Measurements from ENCODE around the gene FBXL19. TPM values are rescaled to one million over a fixed set of nuclear protein-coding genes. Genes with fewer than 3 reads are reported as not detected.

The FBXL19 gene
- total RNA-seq, 1 donor from 2014 or later = 24.3 TPM

- peak overlapping the region; percentile 60 for H3K27ac Mint-ChIP-seq (ENCODE audit: unreplicated experiment)
- no peaks in the 10 kb centered on the region for H3K27me3 Mint-ChIP-seq (ENCODE audit: unreplicated experiment)
- TF ChIP-seq, protein P1, sequence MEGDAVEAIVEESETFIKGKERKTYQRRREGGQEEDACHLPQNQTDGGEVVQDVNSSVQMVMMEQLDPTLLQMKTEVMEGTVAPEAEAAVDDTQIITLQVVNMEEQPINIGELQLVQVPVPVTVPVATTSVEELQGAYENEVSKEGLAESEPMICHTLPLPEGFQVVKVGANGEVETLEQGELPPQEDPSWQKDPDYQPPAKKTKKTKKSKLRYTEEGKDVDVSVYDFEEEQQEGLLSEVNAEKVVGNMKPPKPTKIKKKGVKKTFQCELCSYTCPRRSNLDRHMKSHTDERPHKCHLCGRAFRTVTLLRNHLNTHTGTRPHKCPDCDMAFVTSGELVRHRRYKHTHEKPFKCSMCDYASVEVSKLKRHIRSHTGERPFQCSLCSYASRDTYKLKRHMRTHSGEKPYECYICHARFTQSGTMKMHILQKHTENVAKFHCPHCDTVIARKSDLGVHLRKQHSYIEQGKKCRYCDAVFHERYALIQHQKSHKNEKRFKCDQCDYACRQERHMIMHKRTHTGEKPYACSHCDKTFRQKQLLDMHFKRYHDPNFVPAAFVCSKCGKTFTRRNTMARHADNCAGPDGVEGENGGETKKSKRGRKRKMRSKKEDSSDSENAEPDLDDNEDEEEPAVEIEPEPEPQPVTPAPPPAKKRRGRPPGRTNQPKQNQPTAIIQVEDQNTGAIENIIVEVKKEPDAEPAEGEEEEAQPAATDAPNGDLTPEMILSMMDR (IDR thresholded peaks at IDR 0.05) = no peak
- no peaks in the 10 kb centered on the region for H3K36me3 Mint-ChIP-seq (ENCODE audit: unreplicated experiment)
- no peak for DNase-seq (ENCODE audit: extremely low spot score, unreplicated experiment)
- H3K9me3 Mint-ChIP-seq (ENCODE audit: unreplicated experiment) = no peaks in the 10 kb centered on the region
- peaks cover 23% of the 10 kb centered on the region for H3K4me1 Mint-ChIP-seq (ENCODE audit: unreplicated experiment)
- H3K4me3 Mint-ChIP-seq (ENCODE audit: unreplicated experiment) = peak overlapping the region; percentile 56
These were observed 22.0 kb upstream of the FBXL19 start for GRCh38 chr16:30901201-30902028.

DNA sequence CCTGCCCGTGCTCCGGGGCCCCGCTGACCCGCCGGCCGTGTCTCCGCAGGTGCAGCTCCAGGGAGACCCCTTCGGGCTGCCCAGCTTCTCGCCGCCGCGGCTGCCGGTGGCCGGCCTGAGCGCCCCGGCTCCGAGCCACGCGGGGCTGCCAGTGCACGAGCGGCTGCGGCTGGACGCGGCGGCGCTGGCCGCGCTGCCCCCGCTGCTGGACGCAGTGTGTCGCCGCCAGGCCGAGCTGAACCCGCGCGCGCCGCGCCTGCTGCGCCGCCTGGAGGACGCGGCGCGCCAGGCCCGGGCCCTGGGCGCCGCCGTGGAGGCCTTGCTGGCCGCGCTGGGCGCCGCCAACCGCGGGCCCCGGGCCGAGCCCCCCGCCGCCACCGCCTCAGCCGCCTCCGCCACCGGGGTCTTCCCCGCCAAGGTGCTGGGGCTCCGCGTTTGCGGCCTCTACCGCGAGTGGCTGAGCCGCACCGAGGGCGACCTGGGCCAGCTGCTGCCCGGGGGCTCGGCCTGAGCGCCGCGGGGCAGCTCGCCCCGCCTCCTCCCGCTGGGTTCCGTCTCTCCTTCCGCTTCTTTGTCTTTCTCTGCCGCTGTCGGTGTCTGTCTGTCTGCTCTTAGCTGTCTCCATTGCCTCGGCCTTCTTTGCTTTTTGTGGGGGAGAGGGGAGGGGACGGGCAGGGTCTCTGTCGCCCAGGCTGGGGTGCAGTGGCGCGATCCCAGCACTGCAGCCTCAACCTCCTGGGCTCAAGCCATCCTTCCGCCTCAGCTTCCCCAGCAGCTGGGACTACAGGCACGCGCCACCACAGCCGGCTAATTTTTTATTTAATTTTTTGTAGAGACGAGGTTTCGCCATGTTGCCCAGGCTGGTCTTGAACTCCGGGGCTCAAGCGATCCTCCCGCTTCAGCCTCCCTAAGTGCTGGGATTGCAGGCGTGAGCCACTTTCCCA lies 21.1 kb upstream of the FBXL19 start:
- Mint-ChIP-seq H3K9me3 (ENCODE audit: unreplicated experiment) (no peaks in the 10 kb centered on the region), H3K36me3 (ENCODE audit: unreplicated experiment) (no peaks in the 10 kb centered on the region), H3K27ac (ENCODE audit: unreplicated experiment) (peak overlapping the region; percentile 94), H3K27me3 (ENCODE audit: unreplicated experiment) (no peaks in the 10 kb centered on the region), H3K4me3 (ENCODE audit: unreplicated experiment) (peak overlapping the region; percentile 80), H3K4me1 (ENCODE audit: unreplicated experiment) (peaks cover 16% of the 10 kb centered on the region)
- TF ChIP-seq, protein P1 (IDR thresholded peaks at IDR 0.05) = peak; percentile 35
- peak; percentile 91 for DNase-seq (ENCODE audit: extremely low spot score, unreplicated experiment)

DNA sequence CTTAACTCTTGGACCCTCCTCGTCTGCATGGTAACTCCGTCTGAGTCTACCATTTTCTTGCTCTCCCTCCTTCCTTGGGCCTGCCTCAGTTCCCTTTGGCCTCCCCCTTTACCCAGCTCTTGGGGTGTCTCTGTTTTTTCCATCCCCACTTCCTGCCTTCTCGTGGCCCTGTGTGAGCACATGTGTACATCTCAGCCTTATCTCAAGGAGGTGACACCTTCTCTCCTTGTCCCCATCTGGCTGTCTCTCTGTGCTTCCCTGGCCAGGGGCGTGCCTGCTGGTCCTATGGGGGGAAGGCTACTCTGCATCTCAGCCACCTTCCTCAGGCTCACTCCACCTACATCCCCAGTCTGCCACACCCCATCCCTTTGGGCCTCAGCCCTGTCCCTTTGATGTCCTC lies 20.4 kb upstream of the FBXL19 start:
- no peaks in the 10 kb centered on the region for H3K36me3 Mint-ChIP-seq (ENCODE audit: unreplicated experiment)
- TF ChIP-seq, protein P1 (IDR thresholded peaks at IDR 0.05) = no peak
- DNase-seq (ENCODE audit: extremely low spot score, unreplicated experiment) = no peak
- peak overlapping the region; percentile 94 for H3K27ac Mint-ChIP-seq (ENCODE audit: unreplicated experiment)
- H3K9me3 Mint-ChIP-seq (ENCODE audit: unreplicated experiment) = no peaks in the 10 kb centered on the region
- peak overlapping the region; percentile 80 for H3K4me3 Mint-ChIP-seq (ENCODE audit: unreplicated experiment)
- H3K4me1 Mint-ChIP-seq (ENCODE audit: unreplicated experiment) = peaks cover 15% of the 10 kb centered on the region
- H3K27me3 Mint-ChIP-seq (ENCODE audit: unreplicated experiment) = no peaks in the 10 kb centered on the region

DNA sequence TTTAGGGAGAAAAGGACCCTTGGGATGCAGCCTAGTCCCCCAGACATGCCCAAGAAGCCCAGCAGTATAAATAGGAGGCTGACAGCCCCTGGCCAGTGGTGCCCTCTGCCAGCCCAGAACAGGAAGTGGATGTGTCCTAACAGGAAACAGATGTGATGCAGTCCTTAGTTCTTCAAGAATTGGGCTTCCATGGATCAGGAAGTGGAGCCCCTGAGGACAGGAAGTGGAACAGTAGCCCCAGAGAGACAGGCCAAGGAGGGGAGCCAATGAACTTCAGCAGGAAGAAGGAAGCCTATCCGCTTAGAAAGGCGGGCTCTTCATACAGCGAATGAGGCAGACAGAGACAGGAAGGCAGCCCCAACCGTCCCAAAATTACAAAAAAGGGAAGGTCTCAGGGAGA lies 19.8 kb upstream of the FBXL19 start:
- Mint-ChIP-seq H3K4me1 (ENCODE audit: unreplicated experiment) (peaks cover 15% of the 10 kb centered on the region), H3K27me3 (ENCODE audit: unreplicated experiment) (no peaks in the 10 kb centered on the region), H3K9me3 (ENCODE audit: unreplicated experiment) (no peaks in the 10 kb centered on the region), H3K27ac (ENCODE audit: unreplicated experiment) (peak overlapping the region; percentile 63), H3K36me3 (ENCODE audit: unreplicated experiment) (no peaks in the 10 kb centered on the region), H3K4me3 (ENCODE audit: unreplicated experiment) (no peak overlapping the region)
- TF ChIP-seq, protein P1 (IDR thresholded peaks at IDR 0.05) = no peak
- no peak for DNase-seq (ENCODE audit: extremely low spot score, unreplicated experiment)

Data from osteocyte (in vitro differentiated cells).